ENCODE measurements around the gene TTC6. TPM values are rescaled to one million over a fixed set of nuclear protein-coding genes. Genes with fewer than 3 reads are reported as not detected.

TTC6 gene
- total RNA-seq, 4 donors from 2014 or later, result 0.34 to 1.8 (median 0.73) TPM

- WGBS, 2 donors, result 90 to 95% methylated on average over 4 of the region's 4 CpGs
- TF ChIP-seq CTCF (IDR thresholded peaks at IDR 0.05) (no peak), POLR2A (IDR thresholded peaks at IDR 0.05) (no peak)
- H3K4me3 ChIP-seq (ENCODE audit: low read depth, poor library complexity, severe bottlenecking), result no peak overlapping the region
- intact Hi-C loops (cut with DNase I; ENCODE audit: low total_unique reads), result loop anchor here (5.0 kb wide), 1 partner anchor 1301 kb away; no protein-coding TSS in a partner anchor
- no peak for DNase-seq (ENCODE audit: low spot score in 2 of 2)
Observed at GRCh38 chr14:37571391-37571790, 24.0 kb upstream of the TTC6 start.

- 74 to 76% methylated on average over 2 of the region's 2 CpGs for WGBS, 2 donors
- TF ChIP-seq POLR2A (IDR thresholded peaks at IDR 0.05), result no peak
- TF ChIP-seq CTCF (IDR thresholded peaks at IDR 0.05), result no peak
- intact Hi-C loops (cut with DNase I; ENCODE audit: low total_unique reads), result loop anchor here (5.0 kb wide), 1 partner anchor 1299 kb away; no protein-coding TSS in a partner anchor
- H3K4me3 ChIP-seq (ENCODE audit: low read depth, poor library complexity, severe bottlenecking), result no peak overlapping the region
- no peak for DNase-seq (ENCODE audit: low spot score in 2 of 2)
Observed at GRCh38 chr14:37573356-37573755, 22.1 kb upstream of the TTC6 start.

GRCh38 chr14:37579274-37579673, 16.2 kb upstream of the TTC6 start:
- no peak overlapping the region for H3K4me3 ChIP-seq (ENCODE audit: low read depth, poor library complexity, severe bottlenecking)
- TF ChIP-seq CTCF (IDR thresholded peaks at IDR 0.05) (no peak), POLR2A (IDR thresholded peaks at IDR 0.05) (no peak)
- WGBS, 2 donors, result 29 to 38% methylated on average over 9 of the region's 9 CpGs
- DNase-seq (ENCODE audit: low spot score in 2 of 2), result no peak
- intact Hi-C loops (cut with DNase I; ENCODE audit: low total_unique reads), result no loop called here

GRCh38 chr14:37580146-37580545, 15.3 kb upstream of the TTC6 start:
- no peak overlapping the region for H3K4me3 ChIP-seq (ENCODE audit: low read depth, poor library complexity, severe bottlenecking)
- intact Hi-C loops (cut with DNase I; ENCODE audit: low total_unique reads), result no loop called here
- DNase-seq (ENCODE audit: low spot score in 2 of 2), result no peak
- TF ChIP-seq POLR2A (IDR thresholded peaks at IDR 0.05), result no peak
- WGBS, 2 donors, result 68 to 85% methylated on average over 2 of the region's 2 CpGs

GRCh38 chr14:37583358-37584210, 11.8 kb upstream of the TTC6 start:
- H3K4me3 ChIP-seq (ENCODE audit: low read depth, poor library complexity, severe bottlenecking), result no peak overlapping the region
- intact Hi-C loops (cut with DNase I; ENCODE audit: low total_unique reads), result no loop called here
- TF ChIP-seq POLR2A (IDR thresholded peaks at IDR 0.05) (no peak), CTCF (IDR thresholded peaks at IDR 0.05) (no peak)
- WGBS, 2 donors, result 10% methylated on average over 46 to 55 of the region's 67 CpGs
- DNase-seq (ENCODE audit: low spot score in 2 of 2), result no peak

GRCh38 chr14:37584211-37585100, 11.0 kb upstream of the TTC6 start:
- intact Hi-C loops (cut with DNase I; ENCODE audit: low total_unique reads), result no loop called here
- no peak for DNase-seq (ENCODE audit: low spot score in 2 of 2)
- no peak overlapping the region for H3K4me3 ChIP-seq (ENCODE audit: low read depth, poor library complexity, severe bottlenecking)
- TF ChIP-seq CTCF (IDR thresholded peaks at IDR 0.05), result no peak
- TF ChIP-seq POLR2A (IDR thresholded peaks at IDR 0.05), result no peak
- 9 to 10% methylated on average over 45 to 62 of the region's 62 CpGs for WGBS, 2 donors
